HepG2 (cell line): ENCODE measurements around the gene DOCK1.

Experiments used
- FOXO1 ChIP-seq: sonication (generic); formaldehyde crosslinking; IDR thresholded peaks from 2 replicates; pipeline ENCODE4 v1.4.0; 2020; ENCODE audit warnings: missing genetic modification reagents
- ZNF619 ChIP-seq: sonication (generic); formaldehyde crosslinking; IDR thresholded peaks from 2 replicates; pipeline ENCODE4 v1.4.0; 2020; ENCODE audit warnings: mild to moderate bottlenecking, missing genetic modification reagents

- TF ChIP-seq ZNF619 (no peak), FOXO1 (CRISPR knock-in tag) (no peak)
Observed at GRCh38 chr10:127470911-127471310, 565.7 kb downstream of the DOCK1 start.
